Measurements from ENCODE around the gene DPM3.

DNA sequence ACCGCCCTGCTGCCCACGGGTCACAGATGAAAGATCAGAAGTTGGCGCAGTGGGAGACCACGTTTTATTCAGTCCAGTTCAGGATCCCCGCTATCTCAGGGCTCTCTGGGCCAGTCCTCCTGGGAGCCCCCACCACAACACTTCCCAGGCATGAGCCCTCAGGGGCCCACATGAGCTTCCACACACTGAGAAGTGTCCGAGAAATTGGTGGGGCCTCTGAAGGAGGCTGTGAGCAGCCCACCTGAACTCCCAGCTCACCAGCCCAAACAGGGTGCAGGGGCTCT, 45.4 kb upstream of the DPM3 start:
- TF ChIP-seq KDM1A (CRISPR knock-in tag; IDR thresholded peaks at IDR 0.05) (no peak), CEBPG (CRISPR knock-in tag; IDR thresholded peaks at IDR 0.05) (no peak), RXRA (CRISPR knock-in tag; IDR thresholded peaks at IDR 0.05) (no peak), CHCHD3 (CRISPR knock-in tag; IDR thresholded peaks at IDR 0.05) (no peak), POLR2A (IDR thresholded peaks at IDR 0.05; ENCODE audit: insufficient read depth in 1 of 2, low read depth in 2 of 2, low read length in 2 of 2) (no peak), NFE2L1 (CRISPR knock-in tag; IDR thresholded peaks at IDR 0.05; ENCODE audit: borderline replicate concordance) (no peak), GABPA (IDR thresholded peaks at IDR 0.05; ENCODE audit: low read depth, low read length) (no peak), GABPA (CRISPR knock-in tag; IDR thresholded peaks at IDR 0.05; ENCODE audit: low read depth) (no peak), TGIF2 (CRISPR knock-in tag; IDR thresholded peaks at IDR 0.05) (no peak), TBP (CRISPR knock-in tag; IDR thresholded peaks at IDR 0.05) (no peak)
- TF ChIP-seq, protein P1, sequence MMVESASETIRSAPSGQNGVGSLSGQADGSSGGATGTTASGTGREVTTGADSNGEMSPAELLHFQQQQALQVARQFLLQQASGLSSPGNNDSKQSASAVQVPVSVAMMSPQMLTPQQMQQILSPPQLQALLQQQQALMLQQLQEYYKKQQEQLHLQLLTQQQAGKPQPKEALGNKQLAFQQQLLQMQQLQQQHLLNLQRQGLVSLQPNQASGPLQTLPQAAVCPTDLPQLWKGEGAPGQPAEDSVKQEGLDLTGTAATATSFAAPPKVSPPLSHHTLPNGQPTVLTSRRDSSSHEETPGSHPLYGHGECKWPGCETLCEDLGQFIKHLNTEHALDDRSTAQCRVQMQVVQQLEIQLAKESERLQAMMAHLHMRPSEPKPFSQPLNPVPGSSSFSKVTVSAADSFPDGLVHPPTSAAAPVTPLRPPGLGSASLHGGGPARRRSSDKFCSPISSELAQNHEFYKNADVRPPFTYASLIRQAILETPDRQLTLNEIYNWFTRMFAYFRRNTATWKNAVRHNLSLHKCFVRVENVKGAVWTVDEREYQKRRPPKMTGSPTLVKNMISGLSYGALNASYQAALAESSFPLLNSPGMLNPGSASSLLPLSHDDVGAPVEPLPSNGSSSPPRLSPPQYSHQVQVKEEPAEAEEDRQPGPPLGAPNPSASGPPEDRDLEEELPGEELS (CRISPR knock-in tag; IDR thresholded peaks at IDR 0.05) = no peak
